Loucy (cell line): ENCODE results near the gene ABCB11.

ENCODE experiments used
- H2AFZ ChIP-seq: fragments of 200-600 bp; sonication (generic); 2 replicates; pipeline ENCODE4 v1.6.0; 2016; ENCODE audit warnings: antibody characterized with exemption, mild to moderate bottlenecking, low read length, moderate library complexity
- H3F3A ChIP-seq: fragments of 200-600 bp; 2 replicates; pipeline ENCODE4 v1.6.0; 2016; ENCODE audit warnings: antibody characterized with exemption, low read depth, mild to moderate bottlenecking
- H3K27me3 ChIP-seq: fragments of 200-600 bp; sonication (generic); 2 replicates; pipeline ENCODE4 v1.6.1; 2014; ENCODE audit warnings: low read length, mild to moderate bottlenecking; ENCODE audit not compliant: insufficient read depth, poor library complexity, severe bottlenecking
- H3K36me3 ChIP-seq: fragments of 200-600 bp; sonication (generic); 2 replicates; pipeline ENCODE4 v1.6.1; 2016; ENCODE audit warnings: low read length; ENCODE audit not compliant: insufficient read depth
- H3K4me1 ChIP-seq: fragments of 200-600 bp; sonication (generic); 2 replicates; pipeline ENCODE4 v1.5.1; 2014; ENCODE audit warnings: low read length, mild to moderate bottlenecking; ENCODE audit not compliant: insufficient read depth, poor library complexity, severe bottlenecking
- H3K4me2 ChIP-seq: fragments of 200-600 bp; sonication (generic); 2 replicates; pipeline ENCODE4 v1.6.0; 2014; ENCODE audit warnings: antibody characterized with exemption, low read length, low read depth, mild to moderate bottlenecking; ENCODE audit not compliant: poor library complexity, severe bottlenecking
- H3K4me3 ChIP-seq: fragments of 200-600 bp; sonication (generic); 2 replicates; pipeline ENCODE4 v1.5.1; 2014; ENCODE audit warnings: low read length, mild to moderate bottlenecking, mixed read lengths; ENCODE audit not compliant: poor library complexity, severe bottlenecking
- H3K79me2 ChIP-seq: fragments of 200-600 bp; sonication (generic); 2 replicates; pipeline ENCODE4 v1.6.1; 2014; ENCODE audit warnings: low read length; ENCODE audit not compliant: insufficient read depth
- H3K9ac ChIP-seq: fragments of 200-600 bp; sonication (generic); 2 replicates; pipeline ENCODE4 v1.6.0; 2014; ENCODE audit warnings: mild to moderate bottlenecking, low read depth, low read length, moderate library complexity; ENCODE audit not compliant: poor library complexity, severe bottlenecking
- H3K9me2 ChIP-seq: fragments of 200-600 bp; sonication (generic); replicated peaks from 2 replicates; pipeline ENCODE4 v1.6.1; 2016; ENCODE audit warnings: low read depth, low read length, mixed read lengths
- H3K9me3 ChIP-seq: fragments of 200-600 bp; sonication (generic); 2 replicates; pipeline ENCODE4 v1.6.1; 2014; ENCODE audit warnings: mild to moderate bottlenecking, antibody characterized with exemption, low read length, low read depth; ENCODE audit not compliant: insufficient read depth
- H4K20me1 ChIP-seq: fragments of 200-600 bp; sonication (generic); 2 replicates; pipeline ENCODE4 v1.6.0; 2014; ENCODE audit warnings: antibody characterized with exemption, low read length, mild to moderate bottlenecking; ENCODE audit not compliant: insufficient read depth, poor library complexity, severe bottlenecking
- EZH2phosphoT487 ChIP-seq: fragments of 200-600 bp; IDR thresholded peaks from 2 replicates; pipeline ENCODE4 v1.6.1; 2018; ENCODE audit warnings: antibody characterized with exemption, mild to moderate bottlenecking, moderate library complexity, borderline replicate concordance
- TF ChIP-seq, protein P1 (sequence below): fragments of 200-600 bp; sonication (generic); conservative IDR thresholded peaks from 2 replicates; pipeline ENCODE4 v1.5.1; 2014; ENCODE audit warnings: mild to moderate bottlenecking, antibody characterized with exemption, low read length

ABCB11 gene

GRCh38 chr2:168897449-168897848 is 133.7 kb downstream of the ABCB11 start:
- Histone ChIP-seq H2AFZ (no peak overlapping the region), H3K4me1 (no peaks in the 10 kb centered on the region), H4K20me1 (no peaks in the 10 kb centered on the region), H3K36me3 (no peaks in the 10 kb centered on the region), H3K4me2 (no peak overlapping the region), H3K9me2 (no peaks in the 10 kb centered on the region), H3F3A (no peaks in the 10 kb centered on the region), H3K9me3 (no peaks in the 10 kb centered on the region), H3K9ac (no peak overlapping the region), H3K4me3 (no peak overlapping the region), H3K27me3 (no peaks in the 10 kb centered on the region), H3K79me2 (no peaks in the 10 kb centered on the region)
- TF ChIP-seq EZH2phosphoT487, result no peak
- TF ChIP-seq, protein P1, sequence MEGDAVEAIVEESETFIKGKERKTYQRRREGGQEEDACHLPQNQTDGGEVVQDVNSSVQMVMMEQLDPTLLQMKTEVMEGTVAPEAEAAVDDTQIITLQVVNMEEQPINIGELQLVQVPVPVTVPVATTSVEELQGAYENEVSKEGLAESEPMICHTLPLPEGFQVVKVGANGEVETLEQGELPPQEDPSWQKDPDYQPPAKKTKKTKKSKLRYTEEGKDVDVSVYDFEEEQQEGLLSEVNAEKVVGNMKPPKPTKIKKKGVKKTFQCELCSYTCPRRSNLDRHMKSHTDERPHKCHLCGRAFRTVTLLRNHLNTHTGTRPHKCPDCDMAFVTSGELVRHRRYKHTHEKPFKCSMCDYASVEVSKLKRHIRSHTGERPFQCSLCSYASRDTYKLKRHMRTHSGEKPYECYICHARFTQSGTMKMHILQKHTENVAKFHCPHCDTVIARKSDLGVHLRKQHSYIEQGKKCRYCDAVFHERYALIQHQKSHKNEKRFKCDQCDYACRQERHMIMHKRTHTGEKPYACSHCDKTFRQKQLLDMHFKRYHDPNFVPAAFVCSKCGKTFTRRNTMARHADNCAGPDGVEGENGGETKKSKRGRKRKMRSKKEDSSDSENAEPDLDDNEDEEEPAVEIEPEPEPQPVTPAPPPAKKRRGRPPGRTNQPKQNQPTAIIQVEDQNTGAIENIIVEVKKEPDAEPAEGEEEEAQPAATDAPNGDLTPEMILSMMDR, result no peak

DNA sequence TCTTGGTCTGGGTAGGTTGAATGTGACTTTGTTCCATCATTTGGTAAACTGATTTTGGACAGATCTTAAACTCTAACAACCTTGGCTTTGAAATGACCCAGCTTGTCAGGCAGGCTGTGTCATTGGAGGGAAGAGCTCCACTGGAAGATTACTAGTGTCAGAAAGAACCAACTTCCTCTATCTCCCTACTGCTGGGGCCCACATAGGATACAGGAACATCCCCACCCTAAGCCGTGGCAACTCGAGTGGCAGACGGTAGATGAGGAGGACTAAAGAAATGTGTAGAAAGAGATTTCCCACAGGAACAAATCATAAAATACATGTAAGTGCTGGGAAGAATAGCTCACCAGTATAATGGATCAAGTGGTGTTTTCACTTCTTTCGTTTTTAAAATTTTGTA is 134.3 kb downstream of the ABCB11 start:
- H3K9me2 ChIP-seq, result no peaks in the 10 kb centered on the region
- no peaks in the 10 kb centered on the region for H3F3A ChIP-seq
- no peak overlapping the region for H3K9ac ChIP-seq
- H3K27me3 ChIP-seq, result no peaks in the 10 kb centered on the region
- H4K20me1 ChIP-seq, result no peaks in the 10 kb centered on the region
- H3K4me3 ChIP-seq, result no peak overlapping the region
- H3K79me2 ChIP-seq, result no peaks in the 10 kb centered on the region
- H2AFZ ChIP-seq, result no peak overlapping the region
- TF ChIP-seq EZH2phosphoT487, result no peak
- TF ChIP-seq, protein P1, result no peak
- no peak overlapping the region for H3K4me2 ChIP-seq
- no peaks in the 10 kb centered on the region for H3K9me3 ChIP-seq
- no peaks in the 10 kb centered on the region for H3K4me1 ChIP-seq
- no peaks in the 10 kb centered on the region for H3K36me3 ChIP-seq

- Histone ChIP-seq H3K4me3 (no peak overlapping the region), H3K4me1 (peaks cover 2% of the 10 kb centered on the region), H3K9me3 (no peaks in the 10 kb centered on the region), H3K36me3 (no peaks in the 10 kb centered on the region), H4K20me1 (no peaks in the 10 kb centered on the region), H2AFZ (no peak overlapping the region), H3K9ac (no peak overlapping the region), H3K4me2 (no peak overlapping the region), H3K79me2 (no peaks in the 10 kb centered on the region), H3F3A (no peaks in the 10 kb centered on the region), H3K9me2 (no peaks in the 10 kb centered on the region), H3K27me3 (no peaks in the 10 kb centered on the region)
- no peak for TF ChIP-seq EZH2phosphoT487
- TF ChIP-seq, protein P1, result no peak
Measured at GRCh38 chr2:168895771-168896170, 135.4 kb downstream of the ABCB11 start.
